Brain microvascular endothelial cell (primary cell): Measurements from ENCODE around the gene KDM6B.

Experiments used
- DNase-seq: peaks from one replicate; pipeline ENCODE4 v3.0.0-alpha.2; 2020
- H3K27ac ChIP-seq: fragments of 250-450 bp; sonication (Bioruptor Pico); 2 replicates; pipeline ENCODE4 v1.5.1; 2020; ENCODE audit warnings: mild to moderate bottlenecking, moderate library complexity
- H3K27me3 ChIP-seq: fragments of 250-450 bp; sonication (Bioruptor Pico); replicated peaks from 2 replicates; pipeline ENCODE4 v1.5.1; 2020; ENCODE audit warnings: mild to moderate bottlenecking
- H3K36me3 ChIP-seq: fragments of 250-450 bp; sonication (Bioruptor Pico); replicated peaks from 2 replicates; pipeline ENCODE4 v1.5.1; 2020; ENCODE audit warnings: mild to moderate bottlenecking
- H3K4me3 ChIP-seq: 2 replicates; pipeline ENCODE4 v1.5.1; 2011; ENCODE audit warnings: low read depth, mild to moderate bottlenecking, control low read depth, low read length, moderate library complexity
- in situ Hi-C: cut with HindIII; loops from 2 replicates; pipeline ENCODE4 v1.10.0; 2017; ENCODE audit warnings: low sequenced_read_pairs, low pct_ligation_motif_present
- TF ChIP-seq, protein P1 (sequence below): IDR thresholded peaks from 2 replicates; pipeline ENCODE4 v1.5.1; 2011; ENCODE audit warnings: low read depth, mild to moderate bottlenecking, moderate library complexity, low read length, control low read depth, inconsistent platforms; ENCODE audit errors: missing control alignments

KDM6B gene

DNA sequence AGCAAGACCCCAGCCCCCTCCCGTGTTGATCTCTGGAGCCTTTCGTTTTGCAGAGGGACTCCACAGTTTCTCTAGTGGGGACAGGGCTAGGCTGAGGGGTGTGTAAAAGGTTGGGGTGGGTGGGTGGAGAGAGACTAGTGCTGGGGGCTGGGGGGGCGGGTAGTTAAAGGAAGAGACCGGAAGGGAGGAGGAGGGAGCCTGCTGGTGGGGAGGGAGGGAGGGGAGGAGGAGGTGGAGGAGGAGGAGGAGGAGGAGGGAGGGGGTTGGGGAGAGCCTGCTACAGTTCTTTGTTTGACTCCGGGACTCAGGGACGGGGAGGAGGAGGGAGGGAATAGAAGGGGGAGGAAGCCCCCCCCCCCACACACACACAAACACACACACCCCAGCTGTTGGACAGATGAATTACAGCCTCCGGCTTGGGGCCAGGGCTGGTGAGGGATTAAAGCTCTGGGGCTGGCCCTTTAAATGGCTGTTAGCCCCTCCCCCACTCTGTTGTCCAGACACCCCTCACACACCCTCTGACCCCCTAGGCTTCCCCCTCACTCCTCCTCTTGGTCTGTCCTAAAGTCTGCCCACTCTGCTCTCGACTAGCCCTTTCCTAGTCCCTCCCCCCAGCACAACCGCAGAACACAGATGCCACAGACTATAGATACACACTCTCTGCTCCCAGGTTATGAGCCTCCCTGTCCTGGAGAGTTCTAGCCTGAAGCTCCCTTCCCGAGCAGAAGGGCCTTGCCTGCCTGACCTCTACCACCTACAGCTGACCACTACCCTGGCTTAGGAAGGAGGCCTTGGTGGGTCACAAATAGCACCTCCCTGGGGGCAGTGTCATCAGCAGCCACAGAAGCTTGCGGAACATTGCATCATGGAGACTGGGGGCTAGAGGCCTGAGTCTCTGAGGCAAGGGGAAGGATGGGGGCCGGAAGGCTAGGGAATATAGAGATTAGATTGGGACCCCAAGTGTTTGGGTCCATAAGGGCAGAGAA is 4.4 kb downstream of the KDM6B start:
- peak; percentile 34 for DNase-seq
- peaks cover 3% of the 10 kb centered on the region for H3K36me3 ChIP-seq
- no peaks in the 10 kb centered on the region for H3K27me3 ChIP-seq
- H3K27ac ChIP-seq = peak overlapping the region; percentile 16
- peak overlapping the region; percentile 43 for H3K4me3 ChIP-seq
- in situ Hi-C loops = no loop called here
- TF ChIP-seq, protein P1, sequence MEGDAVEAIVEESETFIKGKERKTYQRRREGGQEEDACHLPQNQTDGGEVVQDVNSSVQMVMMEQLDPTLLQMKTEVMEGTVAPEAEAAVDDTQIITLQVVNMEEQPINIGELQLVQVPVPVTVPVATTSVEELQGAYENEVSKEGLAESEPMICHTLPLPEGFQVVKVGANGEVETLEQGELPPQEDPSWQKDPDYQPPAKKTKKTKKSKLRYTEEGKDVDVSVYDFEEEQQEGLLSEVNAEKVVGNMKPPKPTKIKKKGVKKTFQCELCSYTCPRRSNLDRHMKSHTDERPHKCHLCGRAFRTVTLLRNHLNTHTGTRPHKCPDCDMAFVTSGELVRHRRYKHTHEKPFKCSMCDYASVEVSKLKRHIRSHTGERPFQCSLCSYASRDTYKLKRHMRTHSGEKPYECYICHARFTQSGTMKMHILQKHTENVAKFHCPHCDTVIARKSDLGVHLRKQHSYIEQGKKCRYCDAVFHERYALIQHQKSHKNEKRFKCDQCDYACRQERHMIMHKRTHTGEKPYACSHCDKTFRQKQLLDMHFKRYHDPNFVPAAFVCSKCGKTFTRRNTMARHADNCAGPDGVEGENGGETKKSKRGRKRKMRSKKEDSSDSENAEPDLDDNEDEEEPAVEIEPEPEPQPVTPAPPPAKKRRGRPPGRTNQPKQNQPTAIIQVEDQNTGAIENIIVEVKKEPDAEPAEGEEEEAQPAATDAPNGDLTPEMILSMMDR = no peak

DNA sequence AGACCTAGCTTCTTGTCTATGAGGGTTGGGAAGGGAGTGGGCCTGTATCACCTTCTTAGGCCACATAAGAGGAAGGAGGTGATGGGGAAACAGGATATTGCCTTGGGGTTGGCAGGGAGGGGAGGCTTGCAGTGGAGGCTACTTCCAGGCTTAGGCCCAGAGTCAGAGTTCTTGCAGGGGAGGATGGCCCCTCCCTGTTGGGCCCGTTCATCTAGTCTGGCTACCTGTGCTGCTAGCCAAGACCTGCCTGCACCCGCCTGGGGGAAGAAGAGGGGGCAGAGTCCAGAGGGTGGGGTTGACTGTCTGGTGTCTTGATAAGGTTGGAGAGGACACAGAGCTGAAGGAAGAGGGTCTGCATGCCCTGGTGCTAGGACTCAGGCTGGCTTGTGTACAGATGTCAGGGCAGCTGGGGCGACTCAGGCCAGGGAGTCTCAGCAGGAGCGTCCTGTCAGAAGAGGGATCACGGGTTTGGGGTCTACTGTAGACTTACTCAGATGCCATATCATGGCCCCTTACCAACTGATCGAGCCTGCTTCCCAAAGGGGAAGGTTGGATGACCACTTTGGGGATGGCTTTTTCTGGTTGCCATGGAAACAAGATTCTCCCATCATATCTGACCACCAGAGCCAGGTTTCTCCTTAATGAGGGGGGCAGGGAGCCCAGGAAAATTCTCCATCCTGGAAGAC is 5.3 kb downstream of the KDM6B start:
- no peak for DNase-seq
- in situ Hi-C loops = no loop called here
- TF ChIP-seq, protein P1 = no peak

DNA sequence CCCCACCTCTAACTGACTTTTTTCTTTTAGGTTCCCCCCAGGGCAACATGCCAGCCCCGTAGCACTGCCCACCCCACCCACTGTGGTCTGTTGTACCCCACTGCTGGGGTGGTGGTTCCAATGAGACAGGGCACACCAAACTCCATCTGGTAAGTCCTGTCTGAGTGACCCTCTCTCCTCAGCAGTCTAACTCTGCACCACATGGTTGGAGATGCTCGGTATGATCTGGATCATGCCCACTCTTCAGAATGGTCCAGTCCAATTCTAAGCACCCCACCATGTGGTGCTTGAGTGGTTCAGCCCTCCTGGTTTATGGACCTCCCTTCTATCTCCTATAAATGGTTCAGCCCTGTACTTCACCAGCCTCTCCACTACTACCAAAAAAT is 5.9 kb downstream of the KDM6B start:
- H3K27ac ChIP-seq = no peak overlapping the region
- peaks cover 3% of the 10 kb centered on the region for H3K36me3 ChIP-seq
- no peaks in the 10 kb centered on the region for H3K27me3 ChIP-seq
- TF ChIP-seq, protein P1 = no peak
- no peak overlapping the region for H3K4me3 ChIP-seq
- in situ Hi-C loops = no loop called here
- DNase-seq = no peak

More for the DNA sequence above, 5.3 kb downstream of the KDM6B start:
- Histone ChIP-seq H3K27ac (no peak overlapping the region), H3K27me3 (no peaks in the 10 kb centered on the region), H3K4me3 (no peak overlapping the region), H3K36me3 (peaks cover 3% of the 10 kb centered on the region)

DNA sequence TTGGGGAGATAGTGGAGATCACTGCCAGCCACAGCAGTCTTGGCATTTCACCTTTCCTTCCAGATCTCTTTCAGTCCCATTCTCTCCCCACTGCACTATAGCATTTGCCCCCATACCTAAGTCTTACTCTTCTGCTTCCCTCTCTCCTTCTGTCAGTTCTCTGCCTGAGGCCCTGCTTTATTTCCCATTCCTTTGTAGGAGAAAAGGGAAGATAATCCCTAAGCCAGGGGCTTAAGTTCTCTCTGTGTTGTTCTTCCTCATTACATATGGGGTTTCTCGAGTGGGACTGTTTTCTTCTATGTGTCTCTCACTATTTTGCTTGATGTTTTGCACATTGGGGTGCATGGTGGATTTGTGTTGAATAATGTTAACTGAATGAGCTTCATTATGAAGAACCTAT is 6.4 kb downstream of the KDM6B start:
- TF ChIP-seq, protein P1 = no peak
- in situ Hi-C loops = no loop called here
- Histone ChIP-seq H3K4me3 (no peak overlapping the region), H3K27me3 (no peaks in the 10 kb centered on the region), H3K36me3 (peaks cover 3% of the 10 kb centered on the region), H3K27ac (no peak overlapping the region)
- no peak for DNase-seq

DNA sequence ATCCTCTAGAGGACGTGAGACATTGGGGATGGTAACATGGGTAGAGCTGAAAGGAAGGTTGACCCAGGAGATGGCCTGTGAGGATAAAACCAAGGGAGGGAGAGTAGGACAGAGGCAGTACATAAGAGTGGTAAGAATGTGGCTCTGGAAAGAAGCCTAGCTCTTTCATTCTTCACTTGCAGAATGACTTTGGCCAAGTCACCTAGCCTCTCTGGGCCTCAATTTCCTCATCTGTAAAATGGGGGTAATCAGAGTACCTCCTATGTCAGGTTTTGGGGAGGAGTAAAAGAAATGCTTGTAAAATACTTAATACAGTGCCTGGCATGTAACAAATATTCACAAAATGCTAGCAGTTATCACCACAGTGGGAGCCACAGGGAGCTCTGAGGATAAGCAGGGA is 6.9 kb downstream of the KDM6B start:
- in situ Hi-C loops = no loop called here
- peaks cover 3% of the 10 kb centered on the region for H3K36me3 ChIP-seq
- no peak for DNase-seq
- TF ChIP-seq, protein P1 = no peak
- H3K27ac ChIP-seq = peak overlapping the region; percentile 99
- H3K4me3 ChIP-seq = no peak overlapping the region
- H3K27me3 ChIP-seq = no peaks in the 10 kb centered on the region
